HL-60 (cell line): ENCODE data around the gene DDX52.
"Not testable (repeated sequence)": the region's sequence is repeated elsewhere in the genome, so short reads cannot be mapped to it uniquely, and the experiment has no call there.

Experiments used
- DNase-seq, 2 experiments: peaks; one replicate each; pipeline ENCODE4 v3.0.0-alpha.2; 2010 to 2020; ENCODE audit warnings: low read depth in 1 of 2, low spot score in 1 of 2
- H3K27ac ChIP-seq: fragments of 250-450 bp; sonication (Bioruptor Pico); replicated peaks from 2 replicates; pipeline ENCODE4 v1.5.1; 2020; ENCODE audit warnings: mild to moderate bottlenecking, moderate library complexity
- H3K27me3 ChIP-seq: fragments of 250-450 bp; sonication (Bioruptor Pico); 2 replicates; pipeline ENCODE4 v1.5.1; 2021; ENCODE audit warnings: mild to moderate bottlenecking, moderate library complexity; ENCODE audit not compliant: insufficient read depth, poor library complexity, severe bottlenecking
- H3K4me3 ChIP-seq: replicated peaks from 2 replicates; pipeline ENCODE4 v1.5.1; 2011; ENCODE audit warnings: mild to moderate bottlenecking, control low read depth, low read length; ENCODE audit not compliant: insufficient read depth
- GABPA ChIP-seq: IDR thresholded peaks from 2 replicates; pipeline ENCODE4 v1.6.1; 2012; ENCODE audit warnings: low read depth
- POLR2AphosphoS5 ChIP-seq: IDR thresholded peaks from 2 replicates; pipeline ENCODE4 v1.6.1; 2012; ENCODE audit warnings: low read depth
- SPI1 ChIP-seq: IDR thresholded peaks from 2 replicates; pipeline ENCODE4 v1.6.1; 2012; ENCODE audit warnings: low read depth, mild to moderate bottlenecking, borderline replicate concordance
- TF ChIP-seq, protein P1 (sequence below): IDR thresholded peaks from one replicate; pipeline ENCODE4 v1.5.1; 2011; ENCODE audit warnings: low read length, control low read depth, inconsistent platforms; ENCODE audit not compliant: insufficient read depth
- TF ChIP-seq, protein P2 (sequence below): IDR thresholded peaks from 2 replicates; pipeline ENCODE4 v1.6.1; 2012; ENCODE audit warnings: low read depth; ENCODE audit not compliant: insufficient replicate concordance

Gene DDX52

DNA sequence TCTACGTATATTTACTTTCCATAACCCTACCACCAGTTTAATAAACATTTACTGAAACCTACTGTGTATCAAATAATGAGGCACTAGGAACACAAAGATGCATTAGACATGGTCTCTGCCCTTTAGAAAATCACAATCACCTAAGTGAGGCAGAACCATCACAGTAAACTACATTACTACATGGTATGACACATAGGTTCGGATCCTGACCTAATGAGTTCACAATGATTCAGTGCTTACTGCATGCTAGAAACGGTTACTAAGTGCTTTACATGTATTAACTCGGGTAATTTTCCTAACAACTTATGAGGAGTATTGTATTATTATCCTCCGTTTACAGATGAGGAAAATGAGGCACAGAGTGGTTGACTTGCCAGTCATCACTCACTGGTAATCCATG lies 28.9 kb downstream of the DDX52 start:
- Histone ChIP-seq H3K4me3 (no peak overlapping the region), H3K27me3 (no peaks in the 10 kb centered on the region), H3K27ac (no peak overlapping the region)
- no peak for TF ChIP-seq POLR2AphosphoS5
- TF ChIP-seq GABPA, result no peak
- TF ChIP-seq, protein P1, sequence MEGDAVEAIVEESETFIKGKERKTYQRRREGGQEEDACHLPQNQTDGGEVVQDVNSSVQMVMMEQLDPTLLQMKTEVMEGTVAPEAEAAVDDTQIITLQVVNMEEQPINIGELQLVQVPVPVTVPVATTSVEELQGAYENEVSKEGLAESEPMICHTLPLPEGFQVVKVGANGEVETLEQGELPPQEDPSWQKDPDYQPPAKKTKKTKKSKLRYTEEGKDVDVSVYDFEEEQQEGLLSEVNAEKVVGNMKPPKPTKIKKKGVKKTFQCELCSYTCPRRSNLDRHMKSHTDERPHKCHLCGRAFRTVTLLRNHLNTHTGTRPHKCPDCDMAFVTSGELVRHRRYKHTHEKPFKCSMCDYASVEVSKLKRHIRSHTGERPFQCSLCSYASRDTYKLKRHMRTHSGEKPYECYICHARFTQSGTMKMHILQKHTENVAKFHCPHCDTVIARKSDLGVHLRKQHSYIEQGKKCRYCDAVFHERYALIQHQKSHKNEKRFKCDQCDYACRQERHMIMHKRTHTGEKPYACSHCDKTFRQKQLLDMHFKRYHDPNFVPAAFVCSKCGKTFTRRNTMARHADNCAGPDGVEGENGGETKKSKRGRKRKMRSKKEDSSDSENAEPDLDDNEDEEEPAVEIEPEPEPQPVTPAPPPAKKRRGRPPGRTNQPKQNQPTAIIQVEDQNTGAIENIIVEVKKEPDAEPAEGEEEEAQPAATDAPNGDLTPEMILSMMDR, result no peak
- TF ChIP-seq, protein P2, sequence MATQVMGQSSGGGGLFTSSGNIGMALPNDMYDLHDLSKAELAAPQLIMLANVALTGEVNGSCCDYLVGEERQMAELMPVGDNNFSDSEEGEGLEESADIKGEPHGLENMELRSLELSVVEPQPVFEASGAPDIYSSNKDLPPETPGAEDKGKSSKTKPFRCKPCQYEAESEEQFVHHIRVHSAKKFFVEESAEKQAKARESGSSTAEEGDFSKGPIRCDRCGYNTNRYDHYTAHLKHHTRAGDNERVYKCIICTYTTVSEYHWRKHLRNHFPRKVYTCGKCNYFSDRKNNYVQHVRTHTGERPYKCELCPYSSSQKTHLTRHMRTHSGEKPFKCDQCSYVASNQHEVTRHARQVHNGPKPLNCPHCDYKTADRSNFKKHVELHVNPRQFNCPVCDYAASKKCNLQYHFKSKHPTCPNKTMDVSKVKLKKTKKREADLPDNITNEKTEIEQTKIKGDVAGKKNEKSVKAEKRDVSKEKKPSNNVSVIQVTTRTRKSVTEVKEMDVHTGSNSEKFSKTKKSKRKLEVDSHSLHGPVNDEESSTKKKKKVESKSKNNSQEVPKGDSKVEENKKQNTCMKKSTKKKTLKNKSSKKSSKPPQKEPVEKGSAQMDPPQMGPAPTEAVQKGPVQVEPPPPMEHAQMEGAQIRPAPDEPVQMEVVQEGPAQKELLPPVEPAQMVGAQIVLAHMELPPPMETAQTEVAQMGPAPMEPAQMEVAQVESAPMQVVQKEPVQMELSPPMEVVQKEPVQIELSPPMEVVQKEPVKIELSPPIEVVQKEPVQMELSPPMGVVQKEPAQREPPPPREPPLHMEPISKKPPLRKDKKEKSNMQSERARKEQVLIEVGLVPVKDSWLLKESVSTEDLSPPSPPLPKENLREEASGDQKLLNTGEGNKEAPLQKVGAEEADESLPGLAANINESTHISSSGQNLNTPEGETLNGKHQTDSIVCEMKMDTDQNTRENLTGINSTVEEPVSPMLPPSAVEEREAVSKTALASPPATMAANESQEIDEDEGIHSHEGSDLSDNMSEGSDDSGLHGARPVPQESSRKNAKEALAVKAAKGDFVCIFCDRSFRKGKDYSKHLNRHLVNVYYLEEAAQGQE, result no peak
- TF ChIP-seq SPI1, result no peak
- no peak for DNase-seq

DNA sequence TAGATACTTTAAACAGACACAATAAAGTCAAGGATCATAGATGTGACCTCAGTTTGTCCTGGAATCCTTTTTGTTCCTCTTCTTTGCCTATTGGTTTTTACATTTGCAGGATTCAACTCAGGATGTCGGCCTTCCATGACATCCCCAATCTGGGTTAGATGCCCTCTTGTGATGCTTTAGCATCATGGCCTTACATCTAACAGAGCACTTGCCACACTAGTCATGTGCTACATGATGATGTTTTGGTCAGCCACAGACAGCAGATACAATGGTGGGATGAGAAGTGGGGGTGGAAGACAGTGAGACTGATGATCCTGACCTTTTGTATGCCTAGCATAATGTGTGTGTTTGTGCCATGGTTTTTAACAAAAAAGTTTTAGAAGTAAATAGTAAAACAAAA lies 32.3 kb downstream of the DDX52 start:
- no peak for DNase-seq
- no peaks in the 10 kb centered on the region for H3K27me3 ChIP-seq
- no peak overlapping the region for H3K27ac ChIP-seq
- TF ChIP-seq, protein P2, result no peak
- TF ChIP-seq GABPA (no peak), SPI1 (no peak), POLR2AphosphoS5 (no peak)
- TF ChIP-seq, protein P1, result no peak
- no peak overlapping the region for H3K4me3 ChIP-seq

DNA sequence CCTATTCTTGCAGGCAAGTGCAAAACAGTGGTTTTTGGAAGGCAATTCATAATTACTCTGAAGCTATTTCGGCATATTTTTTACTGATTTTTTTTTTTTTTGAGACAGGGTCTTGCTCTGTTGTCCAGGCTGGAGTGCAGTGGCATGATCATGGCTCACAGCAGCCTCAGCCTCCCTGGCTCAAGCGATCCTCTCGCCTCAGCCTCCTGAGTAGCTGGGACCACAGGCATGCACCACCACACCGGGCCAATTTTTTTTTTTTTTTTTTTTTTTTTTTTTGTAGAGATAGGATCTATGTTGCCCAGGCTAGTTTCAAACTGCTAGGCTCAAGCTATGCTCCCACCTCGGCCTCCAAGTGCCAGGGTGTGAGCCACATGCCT lies 33.2 kb downstream of the DDX52 start:
- peak overlapping the region; percentile 48 for H3K27ac ChIP-seq
- not testable (repeated sequence) for H3K27me3 ChIP-seq, DNase-seq
- peak overlapping the region; percentile 97; the same call in 1 of the 2 replicates for H3K4me3 ChIP-seq

DNA sequence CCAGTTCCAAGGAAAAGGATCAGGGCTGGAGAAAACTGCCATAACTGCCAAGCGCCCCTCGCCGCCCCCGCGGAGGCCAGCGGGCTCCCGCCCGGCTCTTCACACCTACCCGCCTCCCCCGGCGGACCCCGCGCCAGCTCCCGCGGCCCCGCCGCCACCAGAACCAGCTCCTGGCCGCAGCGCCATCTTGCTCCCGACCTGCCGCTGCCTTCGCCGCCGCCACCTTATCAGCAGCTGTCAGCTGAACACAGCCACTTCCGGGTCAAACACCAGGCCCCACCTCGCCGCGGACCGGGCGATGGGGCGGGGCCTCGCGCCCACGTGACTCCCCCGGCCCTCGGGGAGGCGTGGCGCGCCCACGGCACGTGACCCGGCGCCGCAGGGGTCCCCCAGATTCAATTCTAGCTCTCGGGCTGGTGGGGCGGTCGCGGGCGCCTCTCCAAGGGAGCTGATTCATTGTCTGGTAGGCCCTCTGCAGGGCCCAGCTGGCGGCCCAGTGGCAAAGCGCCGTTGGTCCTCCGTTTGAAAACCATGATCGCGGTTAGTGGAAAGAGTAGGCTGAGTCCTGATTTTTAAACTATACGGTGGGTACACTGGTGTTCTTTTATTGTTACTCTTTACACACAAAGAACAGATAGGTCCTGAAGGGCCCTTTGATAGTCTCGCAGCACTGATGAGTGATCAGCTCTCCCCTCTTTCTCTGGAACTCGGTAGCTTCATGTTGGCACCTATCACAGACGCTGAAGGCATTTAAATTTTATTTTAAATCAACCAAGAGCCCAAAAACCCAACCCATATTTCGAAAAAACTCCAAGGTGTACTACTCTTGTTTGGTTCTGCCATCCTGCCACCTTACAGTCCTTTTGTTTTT lies 33.8 kb downstream of the DDX52 start, which contains the start of gene SYNRG:
Gene SYNRG, minus strand, starts transcription at position 249 of the 871 bp plus-strand sequence. Its CDS starts 63 bp downstream, at position 186.
- Histone ChIP-seq H3K4me3 (peak within 1 kb of the TSS; percentile 97), H3K27me3 (no peaks in the 10 kb centered on the region), H3K27ac (peak within 1 kb of the TSS; percentile 72)
- DNase-seq, result peak; percentile 87 to 93
- TF ChIP-seq GABPA (peak; percentile 61), SPI1 (no peak), POLR2AphosphoS5 (peak; percentile 89)
- TF ChIP-seq, protein P1, result no peak
- TF ChIP-seq, protein P2, result peak; percentile 52
